Panc1 (cell line): ENCODE measurements around the gene MALL.
"Not testable (repeated sequence)": the region's sequence is repeated elsewhere in the genome, so short reads cannot be mapped to it uniquely, and the experiment has no call there.

Experiments
- CTCF ChIP-seq: fragments of 450-650 bp; IDR thresholded peaks from 2 replicates; pipeline ENCODE4 v1.5.1; 2017; ENCODE audit warnings: mild to moderate bottlenecking
- POLR2AphosphoS5 ChIP-seq: IDR thresholded peaks from 2 replicates; pipeline ENCODE4 v1.6.1; 2012; ENCODE audit warnings: mild to moderate bottlenecking, low read depth, low read length, moderate library complexity
- REST ChIP-seq, 2 experiments: IDR thresholded peaks; 2 replicates each; pipeline ENCODE4 v1.6.1; 2011 to 2012; ENCODE audit warnings: low read depth in 2 of 2, control low read depth in 1 of 2, low read length in 1 of 2, mild to moderate bottlenecking in 1 of 2, moderate library complexity in 1 of 2; ENCODE audit not compliant: insufficient read depth in 1 of 2

- TF ChIP-seq CTCF; POLR2AphosphoS5; REST (IDR thresholded peaks at IDR 0.05; ENCODE audit: insufficient read depth in 1 of 2, low read depth in 2 of 2, low read length in 1 of 2): not testable (repeated sequence)
Observed at GRCh38 chr2:110060550-110060949, 55.1 kb downstream of the MALL start.
